ENCODE results near the gene TMEM72.

Gene TMEM72

DNA sequence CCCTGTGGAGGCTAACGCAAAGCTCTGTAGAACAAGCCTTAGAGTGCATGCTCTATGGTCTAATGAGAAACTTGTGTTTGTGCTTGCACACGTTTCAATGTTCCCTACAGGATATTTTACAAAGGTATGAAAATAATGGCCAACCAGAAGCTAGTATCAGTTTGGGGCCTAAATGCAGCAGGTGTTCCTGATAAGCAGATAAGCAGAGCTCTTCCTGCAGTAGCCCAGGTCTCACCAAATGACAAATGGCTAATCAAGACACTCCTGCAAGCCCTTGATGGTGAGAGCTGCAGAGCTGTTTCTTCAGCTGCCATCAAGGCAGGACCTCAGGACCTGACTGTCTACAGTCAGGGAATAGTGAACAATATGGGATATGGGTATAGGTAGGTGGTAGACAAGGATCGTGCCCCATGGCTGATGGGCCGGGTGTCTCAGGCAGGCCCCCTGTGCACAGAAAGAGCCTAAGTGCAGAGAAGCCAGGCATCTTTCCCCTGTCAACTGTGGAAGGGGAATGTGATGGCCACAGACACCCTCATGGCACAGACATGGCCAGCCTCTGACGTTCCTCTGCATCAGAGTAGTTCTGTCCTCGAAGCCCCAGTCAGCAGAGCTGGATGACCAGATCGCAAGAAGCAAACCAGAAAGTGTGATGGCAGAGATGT, 25.3 kb downstream of the TMEM72 start:
- Histone ChIP-seq H3K9ac (ENCODE audit: low read length) (no peak overlapping the region), H3K4me3 (ENCODE audit: insufficient read depth, low read length, poor library complexity, severe bottlenecking) (no peak overlapping the region), H4K20me1 (ENCODE audit: low read depth, low read length) (no peaks in the 10 kb centered on the region), H3K9me2 (replicated peaks; ENCODE audit: insufficient read depth, low read length) (no peaks in the 10 kb centered on the region), H3K36me3 (ENCODE audit: low read length) (no peaks in the 10 kb centered on the region), H3F3A (ENCODE audit: insufficient read depth) (no peaks in the 10 kb centered on the region), H3K27ac (ENCODE audit: low read depth, low read length) (no peak overlapping the region), H2AFZ (ENCODE audit: low read depth, low read length, severe bottlenecking) (no peak overlapping the region), H3K4me2 (ENCODE audit: low read depth, low read length, poor library complexity, severe bottlenecking) (no peak overlapping the region), H3K9me3 (ENCODE audit: insufficient read depth, low read length) (no peaks in the 10 kb centered on the region), H3K79me2 (ENCODE audit: insufficient read depth, low read length) (no peaks in the 10 kb centered on the region), H3K27me3 (ENCODE audit: low read length) (no peaks in the 10 kb centered on the region)
- TF ChIP-seq, protein P1, sequence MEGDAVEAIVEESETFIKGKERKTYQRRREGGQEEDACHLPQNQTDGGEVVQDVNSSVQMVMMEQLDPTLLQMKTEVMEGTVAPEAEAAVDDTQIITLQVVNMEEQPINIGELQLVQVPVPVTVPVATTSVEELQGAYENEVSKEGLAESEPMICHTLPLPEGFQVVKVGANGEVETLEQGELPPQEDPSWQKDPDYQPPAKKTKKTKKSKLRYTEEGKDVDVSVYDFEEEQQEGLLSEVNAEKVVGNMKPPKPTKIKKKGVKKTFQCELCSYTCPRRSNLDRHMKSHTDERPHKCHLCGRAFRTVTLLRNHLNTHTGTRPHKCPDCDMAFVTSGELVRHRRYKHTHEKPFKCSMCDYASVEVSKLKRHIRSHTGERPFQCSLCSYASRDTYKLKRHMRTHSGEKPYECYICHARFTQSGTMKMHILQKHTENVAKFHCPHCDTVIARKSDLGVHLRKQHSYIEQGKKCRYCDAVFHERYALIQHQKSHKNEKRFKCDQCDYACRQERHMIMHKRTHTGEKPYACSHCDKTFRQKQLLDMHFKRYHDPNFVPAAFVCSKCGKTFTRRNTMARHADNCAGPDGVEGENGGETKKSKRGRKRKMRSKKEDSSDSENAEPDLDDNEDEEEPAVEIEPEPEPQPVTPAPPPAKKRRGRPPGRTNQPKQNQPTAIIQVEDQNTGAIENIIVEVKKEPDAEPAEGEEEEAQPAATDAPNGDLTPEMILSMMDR (IDR thresholded peaks at IDR 0.05; ENCODE audit: insufficient read depth, low read length, poor library complexity, severe bottlenecking), result no peak
- TF ChIP-seq EZH2phosphoT487 (conservative IDR thresholded peaks at IDR 0.05; ENCODE audit: low read length), result no peak

GRCh38 chr10:44937196-44938005, 26.3 kb downstream of the TMEM72 start:
- Histone ChIP-seq H3K4me3 (ENCODE audit: insufficient read depth, low read length, poor library complexity, severe bottlenecking) (no peak overlapping the region), H3K27ac (ENCODE audit: low read depth, low read length) (no peak overlapping the region), H3K9ac (ENCODE audit: low read length) (no peak overlapping the region), H3K36me3 (ENCODE audit: low read length) (no peaks in the 10 kb centered on the region), H3K9me2 (replicated peaks; ENCODE audit: insufficient read depth, low read length) (no peaks in the 10 kb centered on the region), H3F3A (ENCODE audit: insufficient read depth) (no peaks in the 10 kb centered on the region), H3K79me2 (ENCODE audit: insufficient read depth, low read length) (no peaks in the 10 kb centered on the region), H3K4me2 (ENCODE audit: low read depth, low read length, poor library complexity, severe bottlenecking) (no peak overlapping the region), H3K27me3 (ENCODE audit: low read length) (no peaks in the 10 kb centered on the region), H2AFZ (ENCODE audit: low read depth, low read length, severe bottlenecking) (no peak overlapping the region), H4K20me1 (ENCODE audit: low read depth, low read length) (no peaks in the 10 kb centered on the region), H3K9me3 (ENCODE audit: insufficient read depth, low read length) (no peaks in the 10 kb centered on the region)
- no peak for TF ChIP-seq EZH2phosphoT487 (conservative IDR thresholded peaks at IDR 0.05; ENCODE audit: low read length)
- TF ChIP-seq, protein P1 (IDR thresholded peaks at IDR 0.05; ENCODE audit: insufficient read depth, low read length, poor library complexity, severe bottlenecking), result no peak

GRCh38 chr10:44938956-44939355, 27.8 kb downstream of the TMEM72 start:
- Histone ChIP-seq H3K4me2 (ENCODE audit: low read depth, low read length, poor library complexity, severe bottlenecking) (no peak overlapping the region), H3K79me2 (ENCODE audit: insufficient read depth, low read length) (no peaks in the 10 kb centered on the region), H3K4me3 (ENCODE audit: insufficient read depth, low read length, poor library complexity, severe bottlenecking) (no peak overlapping the region), H4K20me1 (ENCODE audit: low read depth, low read length) (no peaks in the 10 kb centered on the region), H3K27ac (ENCODE audit: low read depth, low read length) (no peak overlapping the region), H3K9me2 (replicated peaks; ENCODE audit: insufficient read depth, low read length) (no peaks in the 10 kb centered on the region), H3K36me3 (ENCODE audit: low read length) (no peaks in the 10 kb centered on the region), H2AFZ (ENCODE audit: low read depth, low read length, severe bottlenecking) (no peak overlapping the region), H3K9me3 (ENCODE audit: insufficient read depth, low read length) (0 out of 2 replicates have a peak, but pooled peaks cover under 1% of the 10 kb centered on the region), H3K27me3 (ENCODE audit: low read length) (no peaks in the 10 kb centered on the region), H3K9ac (ENCODE audit: low read length) (no peak overlapping the region), H3F3A (ENCODE audit: insufficient read depth) (no peaks in the 10 kb centered on the region)
- TF ChIP-seq, protein P1 (IDR thresholded peaks at IDR 0.05; ENCODE audit: insufficient read depth, low read length, poor library complexity, severe bottlenecking), result no peak
- no peak for TF ChIP-seq EZH2phosphoT487 (conservative IDR thresholded peaks at IDR 0.05; ENCODE audit: low read length)

All from SU-DHL-6 (cell line).